ENCODE measurements around the gene MFSD11.

The MFSD11 gene

DNA sequence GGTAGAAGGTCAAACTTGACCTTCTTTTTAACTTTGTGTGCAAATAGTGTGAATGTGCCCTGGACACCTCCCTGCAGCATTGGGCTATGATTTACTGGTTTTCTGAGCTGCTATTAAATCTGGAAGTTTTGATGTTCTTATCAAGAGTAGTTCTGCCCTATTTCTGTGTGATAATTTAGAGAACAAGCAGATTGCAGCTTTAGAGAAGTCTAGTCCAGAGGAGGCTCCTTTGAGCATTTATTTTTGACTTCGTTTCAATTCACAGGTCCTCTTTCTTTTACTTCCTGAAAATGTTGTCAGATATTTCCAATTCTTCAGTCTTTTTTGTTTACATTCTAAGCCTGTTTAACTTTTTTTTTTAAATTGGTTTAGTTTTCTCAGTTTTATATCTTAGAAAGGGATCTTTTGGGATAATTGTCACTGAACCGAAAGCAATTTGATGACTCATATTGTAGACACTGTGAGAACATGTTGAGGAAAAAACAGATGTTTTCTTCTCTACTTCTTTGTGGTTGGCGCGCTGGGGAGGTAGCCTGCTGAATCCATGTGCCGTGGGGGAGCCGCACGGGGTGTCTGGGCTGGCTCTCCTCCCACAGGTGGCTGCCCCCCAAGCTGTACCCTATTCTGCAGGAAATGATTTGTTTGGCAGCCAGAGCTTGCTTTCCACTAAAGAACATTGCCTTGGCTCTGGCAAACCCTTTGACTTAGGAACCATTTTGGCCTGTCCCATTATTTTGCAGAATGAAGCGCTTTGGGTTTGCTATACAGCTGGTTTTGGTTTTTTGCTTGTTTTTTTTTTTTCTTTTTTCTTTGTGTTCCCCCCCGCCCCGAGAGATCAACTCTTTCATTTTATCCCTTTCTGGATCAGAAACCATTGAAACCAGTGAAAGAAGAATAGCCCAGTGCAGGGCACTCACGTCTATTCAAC lies 53.4 kb downstream of the MFSD11 start:
- TF ChIP-seq, protein P1, sequence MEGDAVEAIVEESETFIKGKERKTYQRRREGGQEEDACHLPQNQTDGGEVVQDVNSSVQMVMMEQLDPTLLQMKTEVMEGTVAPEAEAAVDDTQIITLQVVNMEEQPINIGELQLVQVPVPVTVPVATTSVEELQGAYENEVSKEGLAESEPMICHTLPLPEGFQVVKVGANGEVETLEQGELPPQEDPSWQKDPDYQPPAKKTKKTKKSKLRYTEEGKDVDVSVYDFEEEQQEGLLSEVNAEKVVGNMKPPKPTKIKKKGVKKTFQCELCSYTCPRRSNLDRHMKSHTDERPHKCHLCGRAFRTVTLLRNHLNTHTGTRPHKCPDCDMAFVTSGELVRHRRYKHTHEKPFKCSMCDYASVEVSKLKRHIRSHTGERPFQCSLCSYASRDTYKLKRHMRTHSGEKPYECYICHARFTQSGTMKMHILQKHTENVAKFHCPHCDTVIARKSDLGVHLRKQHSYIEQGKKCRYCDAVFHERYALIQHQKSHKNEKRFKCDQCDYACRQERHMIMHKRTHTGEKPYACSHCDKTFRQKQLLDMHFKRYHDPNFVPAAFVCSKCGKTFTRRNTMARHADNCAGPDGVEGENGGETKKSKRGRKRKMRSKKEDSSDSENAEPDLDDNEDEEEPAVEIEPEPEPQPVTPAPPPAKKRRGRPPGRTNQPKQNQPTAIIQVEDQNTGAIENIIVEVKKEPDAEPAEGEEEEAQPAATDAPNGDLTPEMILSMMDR (IDR thresholded peaks at IDR 0.05; ENCODE audit: insufficient read depth, low read length, missing control alignments) = no peak
- H3K4me3 ChIP-seq (ENCODE audit: low read depth, low read length) = peak overlapping the region; percentile 33
- ChIA-PET POLR2A (no interaction called here), CTCF (interaction anchor here (0.9 to 1.6 kb wide), 3 partner anchors 265 to 276 kb away, joined by 3 to 5 read pairs (median 4); no protein-coding TSS in a partner anchor)
- no peak for DNase-seq (ENCODE audit: low read depth, low spot score)

DNA sequence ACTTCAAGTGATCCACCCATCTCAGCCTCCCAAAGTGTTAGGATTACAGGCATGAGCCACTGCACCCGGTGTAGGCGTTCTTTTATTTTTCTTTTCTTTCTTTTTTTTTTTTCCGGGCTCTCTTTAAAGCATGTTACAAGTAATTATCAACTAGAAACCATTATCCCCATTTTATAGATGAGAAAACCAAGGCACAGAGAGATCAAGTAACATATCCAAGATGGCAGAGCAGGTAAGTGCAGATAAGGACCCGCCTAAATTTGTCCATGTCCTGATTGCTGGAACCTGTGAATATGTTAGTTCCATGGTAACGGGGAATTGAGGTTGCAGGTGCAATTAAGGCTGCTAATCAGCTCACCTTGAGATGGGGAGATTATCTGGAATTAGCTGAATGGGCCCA lies 54.4 kb downstream of the MFSD11 start:
- TF ChIP-seq, protein P1 (IDR thresholded peaks at IDR 0.05; ENCODE audit: insufficient read depth, low read length, missing control alignments) = no peak
- no peak for DNase-seq (ENCODE audit: low read depth, low spot score)
- ChIA-PET CTCF (no interaction called here), POLR2A (no interaction called here)
- no peak overlapping the region for H3K4me3 ChIP-seq (ENCODE audit: low read depth, low read length)

- TF ChIP-seq, protein P1 (IDR thresholded peaks at IDR 0.05; ENCODE audit: insufficient read depth, low read length, missing control alignments) = peak; percentile 48
- no peak overlapping the region for H3K4me3 ChIP-seq (ENCODE audit: low read depth, low read length)
- ChIA-PET CTCF (interaction anchor here (0.7 kb wide), 1 partner anchor 14 kb away, joined by 4 read pairs; no protein-coding TSS in a partner anchor), POLR2A (no interaction called here)
- DNase-seq (ENCODE audit: low read depth, low spot score) = no peak
These were observed 55.9 kb downstream of the MFSD11 start for GRCh38 chr17:76793775-76794174.

DNA sequence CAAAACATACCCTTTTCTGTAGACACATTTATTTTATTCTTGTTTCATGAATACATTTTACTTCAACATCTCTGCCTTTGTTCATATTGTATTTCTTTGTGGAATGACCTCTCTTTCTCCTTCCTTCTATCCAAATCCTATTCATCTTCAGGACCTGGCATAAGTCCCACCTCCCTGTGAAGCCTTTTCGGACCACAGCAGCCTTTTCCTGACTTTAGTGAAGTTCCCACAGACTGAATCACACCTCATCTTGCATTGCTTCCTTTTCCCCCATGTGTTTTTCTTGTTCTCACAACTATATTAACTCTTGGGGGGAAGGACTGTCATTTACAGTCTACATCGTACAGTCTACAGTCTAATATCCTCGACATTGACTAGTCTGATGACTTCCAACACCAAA lies 58.2 kb downstream of the MFSD11 start:
- POLR2A ChIA-PET = no interaction called here
- CTCF ChIA-PET = no interaction called here
- DNase-seq (ENCODE audit: low read depth, low spot score) = no peak
- no peak overlapping the region for H3K4me3 ChIP-seq (ENCODE audit: low read depth, low read length)
- TF ChIP-seq, protein P1 (IDR thresholded peaks at IDR 0.05; ENCODE audit: insufficient read depth, low read length, missing control alignments) = no peak

GRCh38 chr17:76797241-76797840 lies 59.4 kb downstream of the MFSD11 start:
- no peak overlapping the region for H3K4me3 ChIP-seq (ENCODE audit: low read depth, low read length)
- CTCF ChIA-PET = interaction anchor here (0.7 kb wide), 1 partner anchor 13 kb away, joined by 3 read pairs; no protein-coding TSS in a partner anchor
- no peak for DNase-seq (ENCODE audit: low read depth, low spot score)
- TF ChIP-seq, protein P1 (IDR thresholded peaks at IDR 0.05; ENCODE audit: insufficient read depth, low read length, missing control alignments) = no peak
- POLR2A ChIA-PET = interaction anchor here (0.6 kb wide), 1 partner anchor 58 kb away, joined by 4 read pairs; no protein-coding TSS in a partner anchor

DNA sequence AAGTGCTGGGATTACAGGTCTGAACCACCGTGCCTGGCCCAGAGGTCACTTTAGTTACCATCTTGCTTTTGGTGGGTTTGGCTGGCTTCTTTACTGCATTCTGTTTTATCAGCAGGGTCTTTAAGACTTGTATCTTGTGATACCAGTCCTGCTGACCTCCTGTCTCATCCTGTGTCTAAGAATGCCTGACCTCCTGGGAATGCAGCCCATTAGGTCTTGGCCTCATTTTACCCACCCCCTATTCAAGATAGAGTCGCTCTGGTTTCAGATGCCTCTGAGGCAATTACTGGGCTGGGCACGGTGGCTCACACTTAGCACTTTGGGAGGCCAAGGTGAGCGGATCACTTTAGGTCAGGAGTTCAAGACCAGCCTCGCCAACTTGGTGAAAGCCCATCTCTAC lies 63.8 kb downstream of the MFSD11 start:
- no peak overlapping the region for H3K4me3 ChIP-seq (ENCODE audit: low read depth, low read length)
- TF ChIP-seq, protein P1 (IDR thresholded peaks at IDR 0.05; ENCODE audit: insufficient read depth, low read length, missing control alignments) = no peak
- CTCF ChIA-PET = no interaction called here
- no peak for DNase-seq (ENCODE audit: low read depth, low spot score)
- POLR2A ChIA-PET = interaction anchor here (0.7 kb wide), 1 partner anchor 35 kb away, joined by 4 read pairs; no protein-coding TSS in a partner anchor
